ENCODE results near the gene IGFBP5. TPM values are rescaled to one million over a fixed set of nuclear protein-coding genes. Genes with fewer than 3 reads are reported as not detected.

The IGFBP5 gene
- total RNA-seq, 2 donors from 2014 or later = 169 to 554 TPM

DNA sequence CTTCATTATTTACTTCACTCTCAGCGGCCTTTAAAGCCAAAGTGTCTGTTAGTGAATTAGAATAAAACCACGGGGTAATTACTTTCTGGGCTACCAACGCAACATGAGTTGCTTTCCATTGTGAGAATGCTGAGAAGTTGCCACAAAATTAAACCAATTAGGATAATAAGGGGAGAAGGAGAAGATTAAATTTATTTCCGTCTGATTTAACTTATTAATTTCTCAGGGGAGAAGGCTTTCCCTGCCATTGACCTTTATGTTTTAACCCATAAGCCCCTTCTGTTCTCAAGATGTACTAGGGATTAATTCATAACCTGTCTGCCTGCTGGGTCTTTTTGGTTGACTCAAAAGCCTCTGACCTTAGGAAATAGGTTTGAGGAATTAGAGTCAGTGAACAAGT is 42.3 kb upstream of the IGFBP5 start:
- no peak overlapping the region for H3K27ac ChIP-seq
- no peak overlapping the region for H3K4me3 ChIP-seq
- DNase-seq (ENCODE audit: low spot score) = no peak
- H3K9me3 ChIP-seq = no peaks in the 10 kb centered on the region
- TF ChIP-seq, protein P1, sequence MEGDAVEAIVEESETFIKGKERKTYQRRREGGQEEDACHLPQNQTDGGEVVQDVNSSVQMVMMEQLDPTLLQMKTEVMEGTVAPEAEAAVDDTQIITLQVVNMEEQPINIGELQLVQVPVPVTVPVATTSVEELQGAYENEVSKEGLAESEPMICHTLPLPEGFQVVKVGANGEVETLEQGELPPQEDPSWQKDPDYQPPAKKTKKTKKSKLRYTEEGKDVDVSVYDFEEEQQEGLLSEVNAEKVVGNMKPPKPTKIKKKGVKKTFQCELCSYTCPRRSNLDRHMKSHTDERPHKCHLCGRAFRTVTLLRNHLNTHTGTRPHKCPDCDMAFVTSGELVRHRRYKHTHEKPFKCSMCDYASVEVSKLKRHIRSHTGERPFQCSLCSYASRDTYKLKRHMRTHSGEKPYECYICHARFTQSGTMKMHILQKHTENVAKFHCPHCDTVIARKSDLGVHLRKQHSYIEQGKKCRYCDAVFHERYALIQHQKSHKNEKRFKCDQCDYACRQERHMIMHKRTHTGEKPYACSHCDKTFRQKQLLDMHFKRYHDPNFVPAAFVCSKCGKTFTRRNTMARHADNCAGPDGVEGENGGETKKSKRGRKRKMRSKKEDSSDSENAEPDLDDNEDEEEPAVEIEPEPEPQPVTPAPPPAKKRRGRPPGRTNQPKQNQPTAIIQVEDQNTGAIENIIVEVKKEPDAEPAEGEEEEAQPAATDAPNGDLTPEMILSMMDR (IDR thresholded peaks at IDR 0.05) = no peak
- no peaks in the 10 kb centered on the region for H3K27me3 ChIP-seq
- H3K36me3 ChIP-seq = no peaks in the 10 kb centered on the region
- H3K4me1 ChIP-seq = peaks cover 0 to 12% of the 10 kb centered on the region in 2 donors

DNA sequence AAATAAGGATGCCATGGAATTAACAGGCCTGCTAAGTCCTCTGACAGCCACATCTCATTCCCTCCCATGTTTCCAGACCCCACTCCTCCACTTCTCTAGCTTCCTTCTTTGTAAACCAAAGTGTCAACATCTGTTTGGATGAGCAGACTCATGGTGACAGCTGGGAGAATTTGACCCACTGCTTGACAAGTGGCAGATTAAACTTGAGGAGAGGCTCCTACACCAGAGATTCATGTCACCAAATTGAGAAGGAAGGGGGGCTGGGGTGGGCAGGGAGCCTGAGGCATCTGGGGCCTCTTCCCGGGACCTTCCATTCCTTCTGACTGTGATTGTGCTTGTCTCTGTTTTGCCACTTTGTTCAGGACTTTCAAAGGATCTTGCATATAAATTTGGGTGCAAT is 41.0 kb upstream of the IGFBP5 start:
- TF ChIP-seq, protein P1 (IDR thresholded peaks at IDR 0.05) = no peak
- Histone ChIP-seq H3K27ac (no peak overlapping the region), H3K4me1 (peaks cover 0 to 12% of the 10 kb centered on the region in 2 donors), H3K36me3 (no peaks in the 10 kb centered on the region), H3K27me3 (no peaks in the 10 kb centered on the region), H3K4me3 (no peak overlapping the region), H3K9me3 (no peaks in the 10 kb centered on the region)
- DNase-seq (ENCODE audit: low spot score) = no peak

DNA sequence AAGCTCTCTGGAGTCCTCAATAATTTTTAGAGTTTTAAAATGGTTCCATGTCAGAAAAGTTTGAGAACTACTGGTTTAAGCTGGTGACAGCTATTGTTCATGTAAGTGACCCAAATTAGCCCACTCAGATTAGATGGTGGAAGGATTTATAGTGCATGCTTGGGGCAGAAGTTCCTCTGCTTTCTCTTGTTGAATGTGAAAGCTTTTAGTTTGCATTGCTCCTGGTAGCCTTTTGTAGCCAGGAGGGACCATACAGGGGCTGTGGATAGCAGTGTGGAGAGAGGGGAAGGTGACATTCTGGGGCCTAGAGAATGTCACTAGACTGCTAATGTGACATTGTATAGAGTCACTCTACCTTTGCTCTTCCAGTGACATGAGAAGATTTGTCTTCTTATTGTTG is 40.3 kb upstream of the IGFBP5 start:
- Histone ChIP-seq H3K27ac (no peak overlapping the region), H3K36me3 (no peaks in the 10 kb centered on the region), H3K27me3 (no peaks in the 10 kb centered on the region), H3K9me3 (no peaks in the 10 kb centered on the region), H3K4me3 (no peak overlapping the region), H3K4me1 (peaks cover 0 to 6% of the 10 kb centered on the region in 2 donors)
- DNase-seq (ENCODE audit: low spot score) = no peak
- TF ChIP-seq, protein P1 (IDR thresholded peaks at IDR 0.05) = no peak

DNA sequence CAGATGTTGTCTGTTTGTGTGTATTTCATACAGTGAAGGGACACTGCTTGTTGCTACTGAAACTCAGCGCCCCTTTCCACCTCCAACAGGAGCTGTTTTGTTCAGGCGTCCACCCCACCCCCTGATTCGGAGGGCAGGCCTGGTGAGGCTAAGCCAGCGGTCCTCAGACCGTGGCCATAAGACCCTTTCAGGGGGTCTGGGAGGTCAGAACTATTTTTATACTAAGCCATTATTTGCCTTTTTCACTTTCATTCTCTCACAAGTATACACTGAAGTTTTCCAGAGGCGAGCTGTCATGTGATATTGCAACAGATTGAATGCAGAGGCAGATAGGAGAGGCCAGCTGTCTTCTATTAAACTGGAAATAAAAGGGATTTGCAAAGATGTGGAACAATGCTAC is 39.7 kb upstream of the IGFBP5 start:
- H3K27ac ChIP-seq = no peak overlapping the region
- no peaks in the 10 kb centered on the region for H3K4me1 ChIP-seq
- H3K9me3 ChIP-seq = no peaks in the 10 kb centered on the region
- peak; percentile 47 for DNase-seq (ENCODE audit: low spot score)
- no peaks in the 10 kb centered on the region for H3K36me3 ChIP-seq
- TF ChIP-seq, protein P1 (IDR thresholded peaks at IDR 0.05) = no peak
- no peaks in the 10 kb centered on the region for H3K27me3 ChIP-seq
- H3K4me3 ChIP-seq = no peak overlapping the region

DNA sequence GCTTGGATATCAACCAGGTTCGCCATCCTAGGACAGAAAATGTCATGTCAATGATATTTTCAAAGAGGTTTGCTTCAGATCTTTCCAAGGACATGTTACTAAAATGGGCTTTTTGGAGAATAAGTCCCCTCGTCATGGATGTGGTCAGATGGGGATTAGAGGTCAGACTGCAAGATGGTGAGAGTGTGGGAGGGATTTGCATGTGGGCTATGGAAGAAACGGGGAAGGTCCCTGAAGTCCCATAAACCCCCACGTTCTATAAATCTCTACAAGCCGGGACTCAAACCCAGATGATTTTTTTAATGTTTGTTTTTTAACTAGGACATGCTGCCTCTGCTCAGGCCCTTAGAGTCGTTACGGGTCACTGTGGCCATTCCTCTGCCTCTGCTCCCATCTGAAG is 37.7 kb upstream of the IGFBP5 start:
- TF ChIP-seq, protein P1 (IDR thresholded peaks at IDR 0.05) = no peak
- no peak overlapping the region for H3K4me3 ChIP-seq
- DNase-seq (ENCODE audit: low spot score) = no peak
- no peaks in the 10 kb centered on the region for H3K36me3 ChIP-seq
- H3K27me3 ChIP-seq = no peaks in the 10 kb centered on the region
- no peaks in the 10 kb centered on the region for H3K9me3 ChIP-seq
- no peaks in the 10 kb centered on the region for H3K4me1 ChIP-seq
- no peak overlapping the region for H3K27ac ChIP-seq

DNA sequence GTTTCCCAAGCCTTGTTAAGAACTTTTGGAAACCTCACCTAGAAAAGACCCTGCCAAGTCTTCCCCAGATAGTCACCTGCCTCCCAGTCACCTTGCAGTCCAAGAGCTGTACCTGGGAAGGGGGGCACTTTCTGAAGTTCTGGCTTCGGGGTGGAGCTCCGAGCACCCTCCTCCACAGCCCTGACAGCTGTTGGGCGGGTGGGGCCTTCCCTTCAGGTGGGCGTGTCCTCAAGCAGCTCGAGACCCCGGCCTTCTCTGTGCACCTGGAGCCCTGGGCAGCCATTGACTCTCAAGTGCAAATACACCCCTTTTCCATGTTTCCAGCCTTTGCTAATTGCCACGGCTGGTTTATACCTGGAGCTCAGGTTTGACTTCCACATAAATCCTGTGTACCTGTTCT is 37.0 kb upstream of the IGFBP5 start:
- no peak overlapping the region for H3K27ac ChIP-seq
- H3K27me3 ChIP-seq = no peaks in the 10 kb centered on the region
- H3K36me3 ChIP-seq = no peaks in the 10 kb centered on the region
- TF ChIP-seq, protein P1 (IDR thresholded peaks at IDR 0.05) = no peak
- H3K9me3 ChIP-seq = no peaks in the 10 kb centered on the region
- no peak overlapping the region for H3K4me3 ChIP-seq
- no peaks in the 10 kb centered on the region for H3K4me1 ChIP-seq
- DNase-seq (ENCODE audit: low spot score) = no peak
